Measurements from ENCODE around the gene STARD4.

The STARD4 gene

DNA sequence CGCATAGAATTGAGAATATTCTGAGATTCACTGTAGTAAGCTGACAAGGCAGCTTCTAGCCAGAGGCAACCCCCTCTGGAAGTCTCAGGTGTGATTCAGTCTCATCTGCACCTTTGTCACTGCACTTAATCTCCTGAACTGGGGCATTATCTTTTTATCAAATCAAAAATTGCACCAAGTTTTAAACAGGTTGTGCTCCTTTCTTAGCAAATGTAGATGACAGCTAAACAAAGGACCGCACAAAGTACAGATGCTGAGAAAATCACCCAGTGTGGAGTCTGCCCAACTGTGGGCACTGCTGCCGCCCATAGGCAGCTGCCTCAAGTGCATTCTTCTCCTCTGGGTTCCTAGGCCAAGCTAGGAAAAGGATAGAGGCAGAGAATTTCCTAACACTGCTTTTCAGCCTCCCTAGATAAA, 51.1 kb downstream of the STARD4 start:
- H3K4me3 ChIP-seq (ENCODE audit: low read depth, low read length), result no peak overlapping the region
- no peak for DNase-seq (ENCODE audit: low read depth)
- TF ChIP-seq CTCF (IDR thresholded peaks at IDR 0.05; ENCODE audit: control insufficient read depth, extremely low read depth, insufficient read depth), result no peak; the same call in 1 of the 2 replicates

DNA sequence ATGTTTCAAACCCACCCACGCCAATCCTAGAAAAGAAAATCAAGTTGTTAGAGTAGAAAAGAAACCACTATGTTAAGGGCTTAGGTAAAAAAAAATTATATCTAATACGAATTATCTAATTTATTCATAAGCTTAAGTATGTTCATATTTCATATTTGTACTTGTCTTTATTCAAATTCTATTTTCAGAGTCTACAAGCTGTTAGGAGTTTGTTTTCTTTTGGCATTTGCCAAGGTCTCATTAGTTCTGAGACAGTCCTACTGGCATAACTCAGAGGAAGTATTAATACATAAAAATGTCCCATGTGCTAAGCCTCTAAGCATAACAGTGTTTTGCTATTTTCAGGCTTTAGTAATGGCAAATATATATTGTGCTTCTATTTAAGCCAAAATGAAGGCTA, 57.6 kb downstream of the STARD4 start:
- no peak for DNase-seq (ENCODE audit: low read depth)
- H3K4me3 ChIP-seq (ENCODE audit: low read depth, low read length), result no peak overlapping the region
- no peak for TF ChIP-seq CTCF (IDR thresholded peaks at IDR 0.05; ENCODE audit: control insufficient read depth, extremely low read depth, insufficient read depth)

DNA sequence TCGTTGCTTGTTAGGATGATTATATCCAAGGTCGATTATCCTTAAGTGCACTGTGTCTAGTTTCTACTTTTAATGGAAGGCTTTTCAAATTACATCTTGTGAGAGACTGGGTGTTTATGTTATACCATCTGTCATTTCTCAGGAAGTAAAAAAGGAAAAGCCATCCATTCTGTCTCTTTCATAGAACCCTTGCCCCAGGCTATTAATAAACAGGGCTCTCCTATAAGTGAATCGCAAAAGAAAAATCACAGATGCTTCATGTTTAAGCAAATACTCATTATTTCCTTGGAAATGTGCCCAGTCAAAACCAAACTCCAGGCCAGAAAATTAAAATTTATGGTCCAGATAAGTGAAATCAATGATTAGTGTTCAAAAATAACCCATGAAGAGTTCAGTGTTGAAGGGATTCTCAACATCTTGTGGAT, 58.1 kb downstream of the STARD4 start:
- no peak for TF ChIP-seq CTCF (IDR thresholded peaks at IDR 0.05; ENCODE audit: control insufficient read depth, extremely low read depth, insufficient read depth)
- DNase-seq (ENCODE audit: low read depth), result no peak
- H3K4me3 ChIP-seq (ENCODE audit: low read depth, low read length), result no peak overlapping the region

DNA sequence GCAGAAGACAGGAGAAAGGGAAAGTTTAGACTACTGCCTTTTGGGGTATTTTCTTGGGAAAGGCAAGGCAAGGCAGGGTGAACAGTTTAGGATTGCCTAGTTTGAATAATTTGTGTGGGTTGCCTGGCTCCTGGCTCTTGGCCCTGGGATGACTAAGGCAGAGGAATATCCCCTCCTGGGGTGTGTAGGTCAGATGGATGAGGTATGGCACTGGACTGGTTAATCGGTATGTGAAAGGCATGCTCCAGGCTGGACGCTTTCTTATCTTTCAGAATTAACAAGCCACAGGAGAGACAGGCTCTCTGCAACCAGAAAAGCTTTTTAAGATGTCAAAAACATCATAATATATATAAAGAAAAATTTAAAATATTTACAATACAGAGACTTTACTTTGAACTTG, 58.6 kb downstream of the STARD4 start:
- no peak for DNase-seq (ENCODE audit: low read depth)
- TF ChIP-seq CTCF (IDR thresholded peaks at IDR 0.05; ENCODE audit: control insufficient read depth, extremely low read depth, insufficient read depth), result no peak
- no peak overlapping the region for H3K4me3 ChIP-seq (ENCODE audit: low read depth, low read length)

DNA sequence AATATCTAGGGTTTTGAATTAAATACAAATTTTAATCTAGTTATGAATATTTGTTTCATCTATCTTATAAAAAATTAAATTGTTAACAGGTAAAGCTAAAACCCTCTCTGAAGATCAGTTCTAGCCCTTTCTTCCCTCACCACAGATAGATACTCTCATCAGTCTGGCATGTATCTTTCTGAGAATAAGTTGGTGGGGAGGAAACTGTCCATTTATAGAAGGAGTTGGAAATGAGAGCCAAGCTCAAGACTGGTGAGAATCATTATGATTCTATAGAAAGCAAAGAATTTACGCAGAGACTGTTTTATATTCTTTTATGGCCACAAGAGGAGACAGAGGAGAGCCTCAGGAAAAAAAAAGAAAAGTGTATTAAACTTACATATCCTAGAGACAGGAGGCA, 59.0 kb downstream of the STARD4 start:
- no peak for TF ChIP-seq CTCF (IDR thresholded peaks at IDR 0.05; ENCODE audit: control insufficient read depth, extremely low read depth, insufficient read depth)
- no peak overlapping the region for H3K4me3 ChIP-seq (ENCODE audit: low read depth, low read length)
- DNase-seq (ENCODE audit: low read depth), result no peak

- no peak for DNase-seq (ENCODE audit: low read depth)
- H3K4me3 ChIP-seq (ENCODE audit: low read depth, low read length), result no peak overlapping the region
- no peak for TF ChIP-seq CTCF (IDR thresholded peaks at IDR 0.05; ENCODE audit: control insufficient read depth, extremely low read depth, insufficient read depth)
Observed at GRCh38 chr5:111447822-111448221, 64.5 kb downstream of the STARD4 start.

GRCh38 chr5:111447099-111447498, 65.2 kb downstream of the STARD4 start:
- TF ChIP-seq CTCF (IDR thresholded peaks at IDR 0.05; ENCODE audit: control insufficient read depth, extremely low read depth, insufficient read depth), result no peak
- DNase-seq (ENCODE audit: low read depth), result no peak
- H3K4me3 ChIP-seq (ENCODE audit: low read depth, low read length), result no peak overlapping the region
